Transverse colon (tissue), 4 donors: ENCODE data around the gene TTLL3. TPM values are rescaled to one million over a fixed set of nuclear protein-coding genes. Genes with fewer than 3 reads are reported as not detected.
A peak's percentile ranks its signal among the peaks of the same experiment; 100 is the strongest.

ENCODE experiments used
- DNase-seq: peaks from one replicate; pipeline ENCODE4 v3.0.0-alpha.2; 2019
- H3K27ac ChIP-seq, 4 donors: fragments of 200-600 bp; sonication (generic); 2 replicates each; pipeline ENCODE4 v1.5.1; 2016 to 2018; ENCODE audit warnings: inconsistent platforms in 4 of 4
- H3K27me3 ChIP-seq: fragments of 200-600 bp; sonication (generic); 2 replicates; pipeline ENCODE4 v1.5.1; 2017; ENCODE audit warnings: inconsistent platforms
- H3K36me3 ChIP-seq, 4 donors: fragments of 200-600 bp; sonication (generic); 2 replicates each; pipeline ENCODE4 v1.5.1; 2017 to 2019; ENCODE audit warnings: inconsistent platforms in 4 of 4
- H3K4me1 ChIP-seq, 4 donors: fragments of 200-600 bp; sonication (generic); 2 replicates each; pipeline ENCODE4 v1.5.1; 2017 to 2020; ENCODE audit warnings: inconsistent platforms in 4 of 4
- H3K4me3 ChIP-seq, 4 donors: fragments of 200-600 bp; sonication (generic); 1 replicate in 1 of 4; 2 replicates in 3 of 4; pipeline versions ENCODE4 v1.5.1 to v1.6.1; 2017 to 2019; ENCODE audit warnings: inconsistent platforms in 4 of 4
- H3K9me3 ChIP-seq, 2 donors: fragments of 200-600 bp; sonication (generic); 2 replicates each; pipeline ENCODE4 v1.5.1; 2017 to 2019; ENCODE audit warnings: inconsistent platforms in 2 of 2
- EP300 ChIP-seq: sonication (generic); formaldehyde crosslinking; IDR thresholded peaks from one replicate; pipeline ENCODE4 v1.6.1; 2017; ENCODE audit warnings: antibody characterized with exemption, low read depth
- POLR2A ChIP-seq: fragments of 450-650 bp; IDR thresholded peaks from one replicate; pipeline ENCODE4 v1.6.1; 2016; ENCODE audit warnings: antibody characterized with exemption, mild to moderate bottlenecking, moderate library complexity
- POLR2AphosphoS5 ChIP-seq, 3 donors: sonication (generic); formaldehyde crosslinking; IDR thresholded peaks; one replicate each; pipeline ENCODE4 v1.6.1; 2016; ENCODE audit warnings: antibody characterized with exemption in 3 of 3
- WGBS, 2 donors: methylation state at CpG; one replicate each; pipeline ENCODE4 v1.1.5; 2018; ENCODE audit warnings: low coverage in 1 of 2; 5-methylcytosine and 5-hydroxymethylcytosine counted together
- in situ Hi-C, 4 donors: fragments of 200-750 bp; cut with MboI; loops; one replicate each; pipeline versions ENCODE4 v1.15.0 to v1.15.1; 2017; ENCODE audit warnings: low sequenced_read_pairs in 3 of 4, low pct_ligation_motif_present in 1 of 4, low pct_unique_long_range_greater_than_20kb in 1 of 4
- intact Hi-C: fragments of 100-400 bp; cut with DNase I; formaldehyde crosslinking; loops from one replicate; pipeline ENCODE4 v1.15.1; 2023; ENCODE audit warnings: low total_unique reads
- total RNA-seq, 4 donors: library from RNA; depleted of rRNA; stranded (reverse); fragments of >200 nt; gene quantifications; one replicate each; pipeline ENCODE4 v1.1.0, GENCODE V29; 2016
- TF ChIP-seq, protein P1 (sequence below), 5 experiments: fragments of 200-600 bp in 3 of 5; fragments of 450-650 bp in 2 of 5; sonication (generic) in 3 of 5; IDR thresholded peaks; 1 replicate in 2 of 5; 2 replicates in 3 of 5; pipeline ENCODE4 v1.5.1; 2016 to 2017; ENCODE audit warnings: antibody characterized with exemption in 5 of 5, inconsistent platforms in 3 of 5, mild to moderate bottlenecking in 2 of 5, moderate library complexity in 1 of 5

TTLL3 gene
- total RNA-seq, 4 donors from 2014 or later: 47.4 to 352 (median 154) TPM

GRCh38 chr3:9837701-9838582, 27.9 kb downstream of the TTLL3 start:
- no peak overlapping the region for H3K4me3 ChIP-seq
- peaks cover 0 to 7% (median 5%) of the 10 kb centered on the region in 4 donors for H3K4me1 ChIP-seq
- no peaks in the 10 kb centered on the region for H3K27me3 ChIP-seq
- H3K36me3 ChIP-seq: peaks cover 0 to 18% (median 2%) of the 10 kb centered on the region in 4 donors
- TF ChIP-seq EP300: no peak
- H3K27ac ChIP-seq: no peak overlapping the region
- intact Hi-C loops (no loop called here), in situ Hi-C loops (no loop called here)
- WGBS, 2 donors: 93% methylated on average over 12 of the region's 12 CpGs; no CpG with 5 or more reads in 1 of the 2 donors
- DNase-seq: no peak
- H3K9me3 ChIP-seq: no peaks in the 10 kb centered on the region

DNA sequence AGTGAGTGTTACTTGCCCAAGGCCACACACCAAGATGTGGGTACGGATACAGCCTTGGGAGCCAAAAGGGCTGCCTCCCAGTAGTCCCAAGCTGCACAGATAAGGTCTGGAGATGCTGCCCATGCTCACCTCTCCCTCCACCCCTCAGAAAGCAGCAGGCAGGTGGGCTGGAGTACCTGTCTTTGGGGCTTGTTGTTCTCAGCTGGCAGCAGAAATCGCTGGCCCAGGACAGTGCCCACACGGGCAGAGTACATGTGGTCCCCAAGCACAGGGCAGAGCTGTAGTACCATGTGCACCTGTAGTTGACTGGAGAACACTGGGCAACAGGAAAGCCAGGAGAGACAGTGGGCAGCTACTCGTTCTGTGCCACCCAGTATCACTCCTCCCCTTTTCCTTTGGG, 28.8 kb downstream of the TTLL3 start:
- Histone ChIP-seq H3K36me3 (peaks cover 0 to 18% (median 2%) of the 10 kb centered on the region in 4 donors), H3K4me3 (no peak overlapping the region), H3K27me3 (no peaks in the 10 kb centered on the region), H3K9me3 (no peaks in the 10 kb centered on the region), H3K27ac (no peak overlapping the region), H3K4me1 (peaks cover 0 to 11% (median 7%) of the 10 kb centered on the region in 4 donors)
- 82% methylated on average over 4 of the region's 4 CpGs; no CpG with 5 or more reads in 1 of the 2 donors for WGBS, 2 donors
- in situ Hi-C loops: no loop called here
- intact Hi-C loops: no loop called here
- DNase-seq: no peak
- TF ChIP-seq EP300 (no peak), POLR2AphosphoS5 (IDR thresholded peaks at IDR 0.05) (no peak), POLR2A (no peak)
- TF ChIP-seq, protein P1, sequence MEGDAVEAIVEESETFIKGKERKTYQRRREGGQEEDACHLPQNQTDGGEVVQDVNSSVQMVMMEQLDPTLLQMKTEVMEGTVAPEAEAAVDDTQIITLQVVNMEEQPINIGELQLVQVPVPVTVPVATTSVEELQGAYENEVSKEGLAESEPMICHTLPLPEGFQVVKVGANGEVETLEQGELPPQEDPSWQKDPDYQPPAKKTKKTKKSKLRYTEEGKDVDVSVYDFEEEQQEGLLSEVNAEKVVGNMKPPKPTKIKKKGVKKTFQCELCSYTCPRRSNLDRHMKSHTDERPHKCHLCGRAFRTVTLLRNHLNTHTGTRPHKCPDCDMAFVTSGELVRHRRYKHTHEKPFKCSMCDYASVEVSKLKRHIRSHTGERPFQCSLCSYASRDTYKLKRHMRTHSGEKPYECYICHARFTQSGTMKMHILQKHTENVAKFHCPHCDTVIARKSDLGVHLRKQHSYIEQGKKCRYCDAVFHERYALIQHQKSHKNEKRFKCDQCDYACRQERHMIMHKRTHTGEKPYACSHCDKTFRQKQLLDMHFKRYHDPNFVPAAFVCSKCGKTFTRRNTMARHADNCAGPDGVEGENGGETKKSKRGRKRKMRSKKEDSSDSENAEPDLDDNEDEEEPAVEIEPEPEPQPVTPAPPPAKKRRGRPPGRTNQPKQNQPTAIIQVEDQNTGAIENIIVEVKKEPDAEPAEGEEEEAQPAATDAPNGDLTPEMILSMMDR (IDR thresholded peaks at IDR 0.05): no peak

DNA sequence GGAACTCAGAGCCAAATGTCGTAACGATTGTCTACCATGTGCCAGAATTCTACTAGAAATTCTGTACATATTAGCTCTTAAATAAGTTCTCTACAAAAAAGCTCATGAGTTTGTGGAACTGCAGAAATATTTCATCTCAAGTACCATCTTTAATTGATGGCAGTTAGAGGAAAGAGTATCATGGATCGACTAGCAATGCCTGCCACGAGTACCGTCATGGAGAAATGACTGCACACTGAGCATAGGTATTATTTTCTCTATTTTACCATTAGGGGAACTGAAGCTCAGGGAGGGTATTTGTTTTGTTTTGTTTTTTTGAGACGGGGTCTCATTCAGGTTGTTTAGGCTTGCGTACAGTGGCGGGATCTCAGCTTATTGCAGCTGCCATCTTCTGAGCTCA, 31.0 kb downstream of the TTLL3 start:
- WGBS, 2 donors: 66 to 84% methylated on average over 4 to 8 of the region's 8 CpGs
- H3K36me3 ChIP-seq: peaks cover 0 to 18% (median 2%) of the 10 kb centered on the region in 4 donors
- intact Hi-C loops: loop anchor here (10.0 kb wide), 1 partner anchor 74 kb away; the partner anchor contains the start of gene IL17RC

GRCh38 chr3:9843715-9844438, 33.8 kb downstream of the TTLL3 start, which contains the start of gene RPUSD3:
RPUSD3 (minus strand) TSS chr3:9844008; CDS start chr3:9843990, 18 bp downstream.
- DNase-seq: peak; percentile 99
- 0% methylated on average over 2 to 25 of the region's 42 CpGs for WGBS, 2 donors
- peak within 1 kb of the TSS; percentile 81 to 87 (median 84) for H3K27ac ChIP-seq
- H3K4me1 ChIP-seq: peaks cover 0 to 15% (median 11%) of the 10 kb centered on the region in 4 donors
- TF ChIP-seq POLR2A (no peak), POLR2AphosphoS5 (IDR thresholded peaks at IDR 0.05) (peak; percentile 61 to 90 (median 75))
- H3K9me3 ChIP-seq: no peaks in the 10 kb centered on the region
- intact Hi-C loops: loop anchor here (10.0 kb wide), 1 partner anchor 71 kb away; the partner anchor contains the start of gene IL17RC
- H3K4me3 ChIP-seq: peak within 1 kb of the TSS; percentile 43 to 72 (median 58)
- in situ Hi-C loops: no loop called here
- H3K36me3 ChIP-seq: peaks cover 0 to 18% (median 2%) of the 10 kb centered on the region in 4 donors
- H3K27me3 ChIP-seq: no peaks in the 10 kb centered on the region

More for the DNA sequence above, 31.0 kb downstream of the TTLL3 start:
- Histone ChIP-seq H3K4me3 (no peak overlapping the region), H3K4me1 (peaks cover 0 to 15% (median 10%) of the 10 kb centered on the region in 4 donors), H3K27me3 (no peaks in the 10 kb centered on the region), H3K9me3 (no peaks in the 10 kb centered on the region), H3K27ac (no peak overlapping the region)
- no peak for DNase-seq
- TF ChIP-seq, protein P1 (IDR thresholded peaks at IDR 0.05): no peak
- no peak for TF ChIP-seq EP300
- TF ChIP-seq POLR2AphosphoS5 (IDR thresholded peaks at IDR 0.05): no peak
- TF ChIP-seq POLR2A: no peak
- in situ Hi-C loops: no loop called here
